Limb (tissue), 2 donors: Measurements from ENCODE around the gene ZNF580.

Experiments
- DNase-seq, 2 donors: peaks; one replicate each; pipeline ENCODE4 v3.0.0-alpha.2; 2016; ENCODE audit errors: extremely low spot score in 2 of 2

Gene ZNF580, protein sequence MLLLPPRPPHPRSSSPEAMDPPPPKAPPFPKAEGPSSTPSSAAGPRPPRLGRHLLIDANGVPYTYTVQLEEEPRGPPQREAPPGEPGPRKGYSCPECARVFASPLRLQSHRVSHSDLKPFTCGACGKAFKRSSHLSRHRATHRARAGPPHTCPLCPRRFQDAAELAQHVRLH

DNA sequence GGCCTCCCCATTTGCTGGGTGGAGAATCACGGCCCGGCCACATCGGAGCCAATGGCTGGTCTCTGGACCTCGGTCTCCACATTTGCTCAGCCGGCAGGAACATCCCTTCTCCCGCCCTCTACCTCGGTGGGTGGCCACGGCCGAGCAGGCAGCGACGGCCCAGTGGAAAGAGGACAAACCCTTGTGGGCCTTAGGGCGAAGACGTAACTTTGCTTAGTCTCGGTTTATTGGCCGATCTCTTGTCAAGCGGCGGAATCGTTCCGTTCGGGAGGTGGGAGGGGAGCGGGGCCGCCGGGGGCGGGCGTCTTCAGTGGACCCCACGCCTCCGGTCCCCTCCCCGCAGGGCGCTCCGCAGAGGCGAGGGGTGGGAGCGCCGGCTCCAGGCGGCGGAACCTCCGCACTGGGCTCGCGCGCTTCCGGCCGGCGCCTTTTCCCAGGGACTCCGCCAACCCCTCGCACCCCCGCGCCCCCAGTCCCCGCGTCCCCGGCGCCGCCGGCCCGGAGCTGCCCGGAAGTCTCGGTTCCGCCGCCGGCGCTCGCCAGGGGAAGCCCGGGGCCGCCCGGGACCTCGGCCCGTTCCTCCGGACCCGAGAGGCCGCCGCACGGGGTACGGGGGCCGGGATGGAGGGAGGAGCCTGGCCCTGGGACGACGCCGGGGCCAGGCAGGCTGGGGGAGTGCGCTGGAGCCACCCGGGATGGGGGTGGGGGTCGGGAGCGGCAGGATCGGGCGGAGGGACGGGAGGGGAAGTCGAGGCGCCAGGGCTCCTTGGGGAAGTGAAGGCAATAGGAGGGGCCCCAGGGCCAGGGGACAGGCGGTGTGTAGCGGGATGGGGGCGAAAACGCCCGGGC, at the start of gene ZNF580:
TSS of gene ZNF580 (plus strand) at position 426 of the 849 bp plus-strand sequence. CDS start 1,507 bp downstream, outside the sequence.
- peak; percentile 75 to 86 for DNase-seq

DNA sequence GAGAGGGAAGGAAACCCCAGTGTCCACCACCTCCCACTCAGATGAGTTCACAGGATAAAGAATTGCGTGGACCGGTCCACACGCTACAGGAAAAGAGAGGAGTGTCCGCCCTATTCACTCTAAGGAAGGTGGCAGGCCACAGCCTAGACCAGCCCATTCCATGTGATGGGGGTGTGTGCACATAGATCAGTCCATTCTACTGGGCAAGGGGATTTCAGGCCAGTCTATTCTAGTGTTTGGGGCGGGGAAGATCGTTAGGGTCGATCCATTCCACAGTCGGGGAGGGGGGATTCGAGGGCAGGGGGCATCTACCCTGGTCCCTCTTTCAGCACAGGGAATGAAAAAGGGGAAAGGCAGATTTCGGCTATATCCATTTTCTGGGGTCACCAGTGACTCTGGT, 49.2 kb upstream of the ZNF580 start:
- DNase-seq = no peak

DNA sequence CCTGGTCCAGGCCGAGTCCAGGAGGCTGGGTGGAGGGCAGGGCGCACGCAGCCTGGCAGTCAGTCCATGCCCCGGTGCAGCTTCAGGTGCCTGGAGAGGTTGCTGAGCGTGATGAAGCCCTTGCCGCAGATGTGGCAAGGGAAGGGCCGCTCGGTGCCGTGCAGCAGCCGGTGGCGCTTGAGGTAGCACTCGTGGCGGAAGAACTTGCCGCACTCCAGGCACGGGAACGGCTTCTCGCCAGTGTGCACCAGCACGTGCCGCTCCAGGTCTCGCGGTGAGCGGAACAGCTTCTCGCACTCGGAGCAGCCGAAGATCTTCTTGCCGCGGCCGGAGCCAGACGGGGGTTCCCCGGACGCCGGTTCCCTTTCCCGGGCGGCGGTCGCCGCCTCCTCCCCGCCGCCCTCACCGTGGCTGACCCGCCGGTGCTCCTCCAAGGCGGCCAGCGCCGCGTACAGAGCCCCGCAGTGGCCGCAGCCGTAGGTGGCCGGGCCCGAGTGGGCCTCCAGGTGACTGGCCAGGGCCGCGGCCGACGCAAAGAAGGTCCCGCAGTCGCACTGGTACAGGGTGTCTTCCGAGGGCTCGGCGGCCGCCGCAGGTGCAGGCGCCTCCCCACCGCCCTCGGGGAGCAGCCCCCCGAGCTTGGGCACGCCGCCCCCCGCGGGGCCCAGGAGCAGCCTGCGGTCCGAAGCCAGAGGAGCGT, 48.3 kb upstream of the ZNF580 start:
- DNase-seq = no peak

DNA sequence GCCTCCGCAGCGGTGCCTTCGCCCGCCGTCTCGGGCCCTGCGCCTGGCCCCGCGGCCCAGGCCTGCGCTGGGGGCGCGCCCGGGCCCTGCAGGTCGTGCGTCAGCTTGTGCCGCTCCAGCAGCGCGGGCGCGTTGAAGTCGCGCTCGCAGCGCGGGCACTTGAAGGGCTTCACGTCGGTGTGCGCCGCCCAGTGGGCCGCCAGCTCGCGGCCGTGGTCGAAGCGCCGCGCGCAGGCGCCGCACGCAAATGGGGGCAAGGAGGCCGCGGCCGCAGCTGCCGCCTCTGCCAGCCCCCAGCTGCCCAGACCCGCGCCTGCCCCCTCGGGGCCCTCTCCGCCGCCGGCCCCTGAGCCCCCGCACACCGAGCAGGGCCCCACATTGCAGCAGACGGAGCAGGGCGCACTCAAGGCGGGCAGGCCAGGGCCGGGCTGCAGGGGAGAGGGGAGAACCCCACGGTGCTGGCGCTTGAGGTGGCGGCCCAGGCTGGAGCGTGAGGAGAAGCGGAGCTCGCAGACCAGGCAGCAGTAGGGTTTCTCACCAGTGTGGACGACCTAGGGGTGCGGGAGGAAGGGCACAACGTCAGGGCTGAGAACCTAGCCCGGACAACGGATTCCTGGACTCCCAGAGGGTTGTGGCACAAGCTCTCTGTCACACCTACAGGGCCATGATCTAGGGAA, 47.6 kb upstream of the ZNF580 start:
- DNase-seq = no peak

DNA sequence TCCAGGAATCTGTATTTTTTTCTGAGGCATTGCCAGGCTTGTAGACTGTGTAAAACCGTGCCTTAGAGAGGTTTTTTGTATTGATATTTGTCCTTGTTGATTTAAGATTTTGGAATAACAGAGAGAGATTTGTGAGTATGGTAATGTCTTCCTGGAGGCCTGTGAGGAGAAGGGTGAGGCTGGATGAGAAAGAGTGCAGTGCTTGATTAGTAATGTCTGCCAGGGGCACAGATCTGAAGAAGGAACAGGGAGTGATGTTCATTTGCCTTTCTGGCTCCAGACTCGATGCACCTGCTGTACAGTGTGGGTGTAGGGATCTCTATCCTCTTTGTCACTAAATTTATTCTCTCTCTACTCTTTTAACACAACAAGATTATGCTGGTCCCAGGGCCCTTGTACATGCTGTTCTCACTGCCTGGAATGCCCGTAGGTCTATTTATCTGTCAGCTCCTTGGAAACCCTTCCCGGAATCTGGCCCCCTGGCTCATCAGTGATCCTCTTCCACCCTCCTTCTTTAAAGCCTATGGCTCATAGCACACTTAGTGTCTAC, 45.7 kb upstream of the ZNF580 start:
- DNase-seq = peak in 1 of 2 donors; percentile 8

DNA sequence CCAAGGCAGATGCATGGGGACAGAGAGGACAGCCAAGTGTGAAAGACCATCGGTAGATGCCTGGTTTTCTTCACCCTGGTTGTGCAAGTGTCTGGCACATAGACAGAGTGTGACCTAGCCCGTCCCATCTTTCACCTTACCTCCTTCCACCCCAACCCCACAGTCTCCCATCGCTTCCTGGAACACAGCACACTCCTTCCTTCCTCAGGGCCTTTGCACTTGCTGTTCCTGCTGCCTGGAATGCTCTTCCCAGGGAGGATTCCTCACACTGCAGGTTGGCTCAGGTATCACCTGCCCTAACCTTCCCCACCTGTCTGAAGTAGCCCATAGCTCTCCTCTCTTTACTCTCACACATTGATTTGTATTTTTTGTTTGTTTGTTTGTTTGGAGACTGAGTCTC, 44.5 kb upstream of the ZNF580 start:
- no peak for DNase-seq

DNA sequence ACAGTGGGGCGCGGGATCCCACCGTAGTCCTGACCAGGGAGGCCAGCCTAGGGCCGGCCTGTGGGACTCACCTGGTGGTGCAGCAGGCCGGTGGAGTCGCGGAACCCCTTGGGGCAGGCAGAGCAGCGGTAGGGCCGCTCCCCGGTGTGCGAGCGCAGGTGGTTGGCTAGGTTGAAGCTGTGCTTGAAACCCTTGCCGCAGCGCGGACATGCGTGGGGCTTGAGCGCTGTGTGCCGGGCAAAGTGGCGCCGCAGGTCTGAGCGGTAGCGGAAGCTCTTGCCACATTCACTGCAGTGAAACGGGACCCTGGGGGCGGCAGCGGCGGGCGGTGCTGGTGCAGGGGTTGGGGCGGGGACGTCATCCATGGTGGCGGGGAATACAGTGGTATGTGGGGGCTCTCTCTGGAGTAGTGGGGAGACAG, 43.3 kb upstream of the ZNF580 start:
- no peak for DNase-seq

DNA sequence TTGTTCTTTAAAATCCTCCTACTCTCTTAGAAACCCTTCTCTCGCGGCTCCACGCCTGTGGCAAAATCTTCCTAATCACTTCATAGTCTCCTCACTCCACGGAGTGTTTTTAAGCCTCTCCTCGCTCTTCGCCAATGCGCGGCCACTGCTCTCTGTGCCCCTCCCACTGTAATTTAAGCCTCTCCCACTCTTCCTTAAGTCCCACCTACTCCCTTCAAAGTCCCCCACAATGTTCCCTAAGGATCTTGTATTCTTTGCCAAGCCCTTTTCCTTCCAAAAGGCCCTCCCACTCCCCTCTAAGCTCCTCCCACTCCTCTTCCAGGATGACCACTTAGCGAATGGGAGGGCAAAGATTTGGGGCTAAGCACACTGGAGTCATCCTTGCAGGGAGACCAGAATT, 42.8 kb upstream of the ZNF580 start:
- DNase-seq = no peak

DNA sequence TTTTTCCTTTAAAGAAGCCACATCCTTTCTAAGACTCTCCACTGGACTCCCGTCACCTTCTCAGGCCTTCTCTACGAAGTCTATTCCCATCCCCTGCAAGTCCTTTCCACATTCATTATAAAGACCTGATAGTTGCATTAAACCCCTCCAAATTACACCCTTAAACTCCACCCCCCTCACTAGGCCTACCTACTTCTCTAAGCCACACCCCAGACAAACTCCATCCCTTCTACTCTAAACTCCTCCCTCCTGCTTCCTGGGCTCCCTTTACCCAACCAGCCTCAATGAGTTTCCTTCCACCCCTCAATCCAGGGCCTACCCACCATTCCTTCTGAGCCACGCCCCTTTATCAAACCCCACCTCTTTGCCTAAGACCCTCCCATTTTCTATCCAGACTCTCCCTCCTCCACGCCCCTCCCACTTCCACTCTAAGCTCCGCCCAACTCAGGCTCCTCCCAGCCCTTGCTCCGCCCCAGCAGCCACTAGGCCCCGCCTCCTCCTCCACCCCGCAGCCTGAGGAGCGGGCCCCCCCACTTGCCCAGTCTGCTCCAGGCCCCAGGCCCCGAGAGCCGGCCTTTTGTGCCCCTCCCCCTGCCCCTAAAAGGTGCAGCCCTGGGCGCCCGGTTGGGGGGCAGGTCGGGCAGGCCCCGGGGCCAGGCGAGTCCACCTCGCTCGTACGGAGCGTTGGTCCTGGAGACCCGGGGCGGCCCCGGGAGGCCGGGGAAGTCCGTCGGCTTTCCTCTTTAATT, 41.9 kb upstream of the ZNF580 start:
- peak; percentile 85 to 97 for DNase-seq

DNA sequence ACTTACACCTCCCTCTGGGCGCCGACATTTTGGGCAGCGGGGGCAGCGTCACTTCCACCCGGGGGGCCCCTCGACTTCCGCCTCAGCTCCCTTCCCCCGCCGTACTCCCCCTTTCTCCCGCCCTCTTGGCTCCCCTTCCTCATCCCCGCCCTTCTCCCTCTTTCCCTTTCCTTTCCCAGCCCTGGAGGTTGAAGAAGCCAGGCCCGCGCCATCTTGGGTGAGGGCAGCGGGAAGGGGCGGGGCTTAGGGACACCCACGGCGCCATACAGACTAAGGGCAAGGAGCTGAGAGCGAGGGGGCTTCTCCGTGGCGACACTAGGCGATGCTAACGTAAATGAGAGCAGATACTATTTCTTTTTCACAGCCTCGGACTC, 41.3 kb upstream of the ZNF580 start, which contains the start of gene FIZ1:
TSS of gene FIZ1 (minus strand) at position 50 of the 374 bp plus-strand sequence. CDS start 1,652 bp downstream, outside the sequence.
- DNase-seq = peak; percentile 99

DNA sequence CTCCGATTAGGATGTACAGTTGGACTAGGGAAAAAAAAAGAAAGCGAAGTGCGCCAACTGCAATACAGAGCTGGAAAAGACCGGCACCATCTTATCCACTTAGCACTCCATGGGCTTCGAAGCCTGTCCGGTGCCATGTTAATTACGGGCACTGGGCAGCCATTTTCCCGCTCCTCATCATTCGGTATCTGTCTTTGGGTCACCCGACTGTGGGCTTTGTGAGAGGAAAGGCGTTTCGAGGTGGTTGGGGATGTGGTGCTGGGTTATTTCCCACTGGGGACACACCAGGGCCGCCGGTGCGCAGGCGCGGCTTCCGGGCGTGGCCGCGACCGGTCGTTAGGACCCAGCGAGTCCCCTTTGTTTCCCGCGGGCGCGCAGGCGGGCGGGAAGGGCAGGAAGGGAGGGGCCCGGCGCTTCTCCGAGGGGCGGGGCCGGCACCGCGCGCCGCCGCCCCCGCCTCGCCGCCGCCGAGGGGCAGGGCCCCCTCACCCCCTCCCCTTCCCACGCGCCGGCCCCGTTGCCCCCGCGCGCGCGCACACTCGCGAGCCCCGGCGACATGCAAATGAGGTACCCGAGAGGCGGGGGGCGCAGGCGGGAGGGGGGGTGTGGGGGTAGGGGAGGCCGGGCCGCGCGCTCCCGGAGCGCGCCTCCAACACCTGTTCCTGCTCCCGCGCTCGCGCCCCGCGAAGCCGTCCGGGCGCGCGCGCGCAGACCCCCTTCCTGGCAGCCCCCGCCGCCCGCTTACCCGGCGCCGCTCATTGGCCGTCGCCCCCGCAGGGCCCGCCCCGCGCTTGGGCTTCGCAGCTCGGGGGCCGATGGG, 40.8 kb upstream of the ZNF580 start, which contains the start of gene ZNF524:
TSS of gene ZNF524 (plus strand) at position 447 of the 820 bp plus-strand sequence. CDS start 1,825 bp downstream, outside the sequence.
- DNase-seq = peak; percentile 93 to 95

DNA sequence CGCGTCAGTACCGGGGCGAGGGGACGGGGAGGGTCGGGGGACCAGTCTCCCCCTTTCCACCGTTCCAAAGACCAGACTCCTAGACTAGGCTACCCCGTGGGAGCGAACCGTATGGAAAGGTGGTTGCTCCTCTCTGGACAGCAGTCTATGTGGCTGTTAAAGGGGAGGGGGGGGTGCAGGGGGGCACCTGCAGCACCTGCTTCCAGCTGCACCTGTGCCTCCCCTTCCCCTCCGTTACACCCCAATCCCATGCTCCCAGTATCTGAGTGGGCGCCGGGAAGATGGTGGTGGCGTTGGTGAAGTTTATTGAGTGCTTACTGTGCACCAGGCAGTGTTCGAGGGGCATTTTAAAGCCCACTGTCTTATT, 40.2 kb upstream of the ZNF580 start:
- no peak for DNase-seq

DNA sequence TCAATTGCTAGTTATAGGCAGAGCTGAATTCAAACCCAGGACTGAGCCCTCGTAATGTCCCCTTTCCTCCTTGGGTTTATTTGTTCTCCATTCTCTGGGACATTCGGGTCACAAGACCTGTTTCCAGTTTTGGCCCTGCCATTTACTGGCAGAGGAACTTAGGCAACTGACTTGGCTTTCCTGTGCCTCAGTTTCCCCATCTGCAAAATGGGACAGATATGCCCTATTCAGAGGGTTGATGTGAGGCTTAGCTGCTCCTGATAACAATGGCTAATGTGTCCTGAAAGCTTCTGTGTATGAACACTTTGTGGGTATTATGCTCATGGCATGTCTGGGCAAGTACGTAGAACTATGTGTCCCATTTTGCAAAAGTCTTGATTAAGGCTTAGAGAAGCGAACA, 39.7 kb upstream of the ZNF580 start:
- no peak for DNase-seq

DNA sequence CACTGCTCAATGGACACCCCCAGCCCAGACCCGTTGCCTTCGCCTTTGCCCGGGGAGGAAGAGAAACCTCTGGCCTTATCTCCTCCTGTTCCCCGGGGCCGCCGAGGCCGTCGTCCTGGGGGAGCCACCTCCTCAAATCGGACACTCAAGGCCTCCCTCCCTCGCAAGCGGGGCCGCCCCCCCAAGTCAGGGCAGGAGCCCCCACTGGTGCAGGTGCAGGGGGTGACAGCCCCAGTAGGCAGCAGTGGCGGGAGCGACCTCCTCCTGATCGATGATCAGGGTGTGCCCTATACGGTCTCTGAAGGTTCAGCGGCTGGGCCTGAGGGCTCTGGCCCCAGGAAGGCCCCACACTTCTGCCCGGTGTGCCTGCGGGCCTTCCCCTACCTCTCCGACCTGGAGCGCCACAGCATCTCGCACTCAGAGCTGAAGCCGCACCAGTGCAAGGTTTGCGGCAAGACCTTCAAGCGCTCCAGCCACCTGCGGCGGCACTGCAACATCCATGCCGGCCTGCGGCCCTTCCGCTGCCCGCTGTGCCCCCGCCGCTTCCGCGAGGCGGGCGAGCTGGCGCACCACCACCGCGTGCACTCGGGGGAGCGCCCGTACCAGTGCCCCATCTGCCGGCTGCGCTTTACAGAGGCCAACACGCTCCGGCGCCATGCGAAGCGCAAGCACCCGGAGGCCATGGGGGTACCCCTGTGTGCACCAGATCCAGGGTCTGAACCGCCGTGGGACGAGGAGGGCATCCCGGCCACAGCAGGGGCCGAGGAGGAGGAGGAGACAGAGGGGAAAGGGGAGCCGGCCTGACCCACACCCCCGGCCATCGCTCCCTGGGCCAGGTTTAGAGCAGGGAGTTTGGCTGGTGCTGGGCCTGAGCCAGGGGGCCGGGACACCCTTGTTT, 38.4 kb upstream of the ZNF580 start:
- DNase-seq = no peak

DNA sequence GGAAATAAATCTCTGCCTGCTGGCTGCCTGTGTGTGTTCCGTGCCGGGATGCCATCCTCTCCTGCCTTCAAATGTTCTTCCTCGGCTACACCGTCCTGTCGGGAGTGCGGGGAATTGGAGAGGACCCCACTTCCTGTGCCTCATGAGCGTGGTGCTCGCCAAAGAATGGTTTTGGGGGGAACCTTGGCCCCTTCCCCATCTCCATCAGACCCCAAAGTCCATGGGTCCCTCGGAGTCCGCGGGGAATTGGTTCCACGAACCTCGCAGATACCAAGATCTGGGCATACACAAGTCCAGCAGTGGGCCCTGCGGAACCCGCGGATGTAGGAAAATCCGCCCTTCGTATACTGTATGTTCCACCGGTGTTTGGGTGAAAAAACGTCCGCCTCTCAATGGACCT, 37.7 kb upstream of the ZNF580 start:
- no peak for DNase-seq

DNA sequence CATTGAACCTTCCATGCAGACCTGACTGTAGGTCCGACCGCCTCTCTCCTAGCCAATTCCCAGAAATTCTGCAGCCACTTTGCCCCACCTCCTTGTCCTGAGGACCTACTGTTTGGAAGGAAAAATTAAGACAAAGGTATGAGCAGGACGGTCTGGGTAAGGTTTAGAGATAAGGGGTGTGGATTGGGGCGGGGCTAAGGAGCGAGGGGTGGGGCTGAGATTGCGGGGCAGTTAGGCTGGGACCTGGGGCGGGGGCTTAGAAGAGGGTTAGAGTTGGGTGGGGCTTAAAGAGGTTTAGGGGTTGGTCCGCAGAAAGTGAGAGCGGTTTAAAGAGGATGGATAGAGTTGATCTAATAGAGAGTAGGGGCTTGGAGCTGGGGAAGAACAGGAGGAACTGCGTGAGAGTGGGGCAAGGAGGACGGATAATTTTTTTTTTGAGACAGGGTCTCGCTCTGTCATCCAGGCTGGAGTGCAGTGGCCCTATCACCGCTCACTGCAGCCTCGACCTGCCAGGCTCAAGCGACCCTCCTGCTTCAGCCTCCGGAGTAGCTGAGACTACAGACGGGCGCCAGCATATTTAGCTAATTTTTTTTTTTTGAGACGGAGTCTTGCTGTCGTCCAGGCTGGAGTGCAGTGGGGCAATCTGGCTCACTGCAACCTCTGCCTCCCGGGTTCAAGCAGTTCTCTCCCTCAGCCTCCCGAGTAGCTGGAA, 37.1 kb upstream of the ZNF580 start:
- DNase-seq = no peak

DNA sequence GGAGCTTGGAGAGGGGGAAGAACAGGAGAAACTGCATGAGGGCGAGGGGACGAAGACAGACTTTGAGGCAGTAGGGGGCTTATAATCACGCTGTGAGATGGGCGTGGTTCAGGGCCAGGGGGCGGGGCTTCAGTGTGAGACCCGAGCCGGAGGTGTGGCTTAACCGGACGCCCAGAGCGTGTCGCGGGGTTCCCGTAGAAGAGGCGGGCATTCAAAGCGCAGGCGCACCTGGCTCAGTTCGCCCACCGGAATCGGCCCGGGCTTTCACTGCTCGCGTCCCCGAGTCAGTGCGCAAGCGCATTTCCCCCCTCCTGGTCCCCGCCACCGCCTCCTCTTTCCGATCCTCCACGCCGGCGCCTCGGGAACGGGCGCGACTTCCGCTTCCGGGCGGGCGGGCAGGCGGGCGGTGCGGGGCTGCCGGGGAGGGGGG, 35.6 kb upstream of the ZNF580 start:
- DNase-seq = peak; percentile 97 to 99
